Lower leg skin (tissue), 3 donors: ENCODE results near the gene THEMIS2.

Source experiments
- POLR2A ChIP-seq, 2 donors: fragments of 450-650 bp; IDR thresholded peaks; one replicate each; pipeline ENCODE4 v1.6.1; 2016 to 2017; ENCODE audit warnings: antibody characterized with exemption in 2 of 2, mild to moderate bottlenecking in 1 of 2, moderate library complexity in 1 of 2
- TF ChIP-seq, protein P1 (sequence below), 3 donors: fragments of 450-650 bp; IDR thresholded peaks; one replicate each; pipeline ENCODE4 v1.5.1; 2016; ENCODE audit warnings: antibody characterized with exemption in 3 of 3, mild to moderate bottlenecking in 3 of 3, moderate library complexity in 2 of 3

- TF ChIP-seq, protein P1, sequence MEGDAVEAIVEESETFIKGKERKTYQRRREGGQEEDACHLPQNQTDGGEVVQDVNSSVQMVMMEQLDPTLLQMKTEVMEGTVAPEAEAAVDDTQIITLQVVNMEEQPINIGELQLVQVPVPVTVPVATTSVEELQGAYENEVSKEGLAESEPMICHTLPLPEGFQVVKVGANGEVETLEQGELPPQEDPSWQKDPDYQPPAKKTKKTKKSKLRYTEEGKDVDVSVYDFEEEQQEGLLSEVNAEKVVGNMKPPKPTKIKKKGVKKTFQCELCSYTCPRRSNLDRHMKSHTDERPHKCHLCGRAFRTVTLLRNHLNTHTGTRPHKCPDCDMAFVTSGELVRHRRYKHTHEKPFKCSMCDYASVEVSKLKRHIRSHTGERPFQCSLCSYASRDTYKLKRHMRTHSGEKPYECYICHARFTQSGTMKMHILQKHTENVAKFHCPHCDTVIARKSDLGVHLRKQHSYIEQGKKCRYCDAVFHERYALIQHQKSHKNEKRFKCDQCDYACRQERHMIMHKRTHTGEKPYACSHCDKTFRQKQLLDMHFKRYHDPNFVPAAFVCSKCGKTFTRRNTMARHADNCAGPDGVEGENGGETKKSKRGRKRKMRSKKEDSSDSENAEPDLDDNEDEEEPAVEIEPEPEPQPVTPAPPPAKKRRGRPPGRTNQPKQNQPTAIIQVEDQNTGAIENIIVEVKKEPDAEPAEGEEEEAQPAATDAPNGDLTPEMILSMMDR (IDR thresholded peaks at IDR 0.05): no peak
- no peak for TF ChIP-seq POLR2A (IDR thresholded peaks at IDR 0.05)
Observed at GRCh38 chr1:27873671-27874384, 1.5 kb downstream of the THEMIS2 start.
